GF-D8 (cell line): ENCODE results near the gene MGMT.

Experiments
- DNase-seq: peaks from one replicate; lab custom pipeline; 2025; lab: John Stamatoyannopoulos, UW

Gene MGMT

GRCh38 chr10:129520440-129521080, 53.5 kb downstream of the MGMT start:
- DNase-seq = no peak

DNA sequence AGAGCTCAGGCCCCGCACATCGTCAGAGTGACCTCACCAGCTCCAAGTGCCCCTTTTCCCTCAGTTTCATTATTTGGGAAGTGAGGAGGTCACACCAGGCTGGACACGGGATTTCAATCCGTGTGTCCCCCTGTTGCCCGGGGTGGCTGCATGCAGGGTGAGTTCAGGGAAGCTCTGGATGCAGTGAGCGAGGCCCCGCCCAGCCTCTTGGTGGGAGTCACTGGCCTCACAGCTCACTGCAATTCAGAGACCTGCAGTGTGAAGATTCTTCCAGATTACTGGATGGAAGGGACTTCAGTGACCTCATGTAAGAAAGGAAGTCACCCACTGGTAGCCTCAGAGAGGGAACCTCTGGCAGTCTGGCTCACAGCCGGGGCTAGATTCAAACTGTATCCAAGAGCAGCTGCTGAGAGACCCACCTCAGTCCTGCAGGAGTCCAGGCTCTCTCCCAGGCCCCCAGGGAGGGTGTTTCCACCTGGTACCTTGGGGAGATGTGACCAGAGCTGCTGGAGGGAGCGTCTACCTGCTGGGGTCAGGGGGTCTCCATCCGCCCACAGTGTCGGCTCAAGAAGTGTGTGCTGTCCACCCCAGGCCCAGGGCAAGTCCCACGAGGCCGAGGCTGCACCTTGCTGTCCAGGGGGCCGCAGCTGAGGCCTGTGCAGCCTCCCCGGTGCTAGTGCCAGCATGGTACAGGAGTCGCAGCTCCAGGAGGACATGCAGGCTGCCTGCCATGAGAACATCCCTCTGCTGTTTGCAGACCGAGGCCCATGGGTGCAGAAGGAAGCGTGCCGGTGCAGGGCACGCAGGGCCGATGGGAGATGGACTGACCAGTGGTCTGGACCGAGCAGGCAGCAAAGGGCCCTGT, 54.4 kb downstream of the MGMT start:
- no peak for DNase-seq

DNA sequence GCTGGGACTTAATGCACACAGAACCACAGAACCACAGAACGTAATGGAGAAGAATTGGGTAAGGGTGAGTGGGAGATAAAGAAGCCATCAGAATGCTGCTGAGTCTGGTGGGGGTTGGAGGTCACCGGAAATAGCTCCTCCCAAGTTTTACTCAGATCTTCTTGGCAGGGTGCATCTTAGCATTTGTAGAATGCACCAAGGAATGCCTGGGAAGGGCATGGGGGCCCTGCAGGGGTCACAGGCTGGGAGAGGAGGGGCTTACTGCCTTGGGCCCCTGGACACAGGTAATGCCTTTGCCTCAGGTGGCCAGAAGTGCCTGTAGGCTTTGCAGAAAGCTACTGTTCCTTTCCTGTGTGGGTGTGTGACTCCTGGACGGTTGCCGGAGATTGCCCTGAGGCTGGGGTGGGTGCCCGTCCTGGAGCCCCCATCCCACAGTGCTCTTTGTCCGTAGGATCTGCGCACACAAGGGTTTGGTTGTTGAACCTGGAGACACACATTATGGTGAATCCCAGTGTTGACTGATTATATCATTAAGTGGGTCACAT, 55.1 kb downstream of the MGMT start:
- no peak for DNase-seq

DNA sequence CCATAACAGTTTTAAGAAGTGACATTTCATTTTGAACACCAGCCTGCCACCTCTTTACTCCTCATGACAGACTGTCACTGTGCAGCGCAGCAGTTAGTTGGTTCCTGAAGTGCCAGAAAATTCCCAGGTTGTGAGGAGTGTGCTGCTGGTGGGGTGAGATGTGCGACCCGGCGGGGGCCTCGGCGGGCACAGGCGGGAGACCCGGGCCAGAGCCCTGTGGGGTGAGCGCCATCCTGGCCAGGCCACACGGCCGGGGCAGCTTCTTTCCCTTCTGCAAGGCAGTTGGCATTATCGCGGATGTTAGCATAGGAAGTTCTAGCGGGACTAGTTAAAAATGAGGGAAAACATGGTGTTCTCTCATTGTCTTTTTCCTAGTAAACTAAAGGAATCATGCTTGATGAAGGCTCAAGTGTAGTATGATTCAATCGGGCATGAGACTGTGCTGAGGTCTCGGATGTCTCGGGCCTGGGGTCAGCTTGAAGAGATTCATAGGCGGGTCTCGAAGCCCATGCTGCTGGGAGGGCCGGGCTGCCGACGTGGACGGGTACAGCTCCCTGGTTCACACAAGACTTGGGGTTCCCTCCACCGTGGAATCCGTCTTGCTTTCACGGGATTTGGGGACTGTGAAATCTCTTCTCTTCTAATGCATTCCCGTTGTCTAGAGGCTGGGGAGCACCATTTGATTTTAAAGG, 56.1 kb downstream of the MGMT start:
- DNase-seq = no peak

DNA sequence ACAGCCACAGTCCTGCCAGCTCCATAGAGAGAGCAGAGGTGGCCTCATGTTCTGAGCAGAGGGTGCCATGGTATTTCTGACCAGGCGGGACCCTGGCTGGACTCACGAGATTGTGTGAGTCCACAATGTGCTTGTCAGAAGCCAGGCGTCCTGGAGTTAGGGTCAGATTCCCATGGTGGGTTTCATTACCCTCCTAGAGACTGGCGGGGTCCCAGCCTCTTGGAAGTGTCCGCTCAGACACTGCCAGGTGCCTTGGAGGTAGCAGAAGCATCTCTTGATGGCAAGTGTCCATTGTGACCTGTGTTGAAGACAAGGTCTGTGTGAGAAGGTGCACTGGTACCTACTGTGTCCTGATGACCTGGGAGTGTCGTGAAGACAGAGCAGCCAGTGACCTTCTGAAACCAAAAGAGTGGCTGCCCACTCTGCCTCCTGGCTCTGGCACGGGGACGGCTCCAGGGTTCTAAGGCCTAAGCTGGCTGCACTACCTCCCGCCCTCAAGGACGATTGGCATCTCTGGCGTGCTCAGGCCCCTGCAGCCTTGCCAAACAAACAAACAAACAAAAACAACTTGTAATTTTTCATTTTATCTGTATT, 56.8 kb downstream of the MGMT start:
- DNase-seq = no peak

DNA sequence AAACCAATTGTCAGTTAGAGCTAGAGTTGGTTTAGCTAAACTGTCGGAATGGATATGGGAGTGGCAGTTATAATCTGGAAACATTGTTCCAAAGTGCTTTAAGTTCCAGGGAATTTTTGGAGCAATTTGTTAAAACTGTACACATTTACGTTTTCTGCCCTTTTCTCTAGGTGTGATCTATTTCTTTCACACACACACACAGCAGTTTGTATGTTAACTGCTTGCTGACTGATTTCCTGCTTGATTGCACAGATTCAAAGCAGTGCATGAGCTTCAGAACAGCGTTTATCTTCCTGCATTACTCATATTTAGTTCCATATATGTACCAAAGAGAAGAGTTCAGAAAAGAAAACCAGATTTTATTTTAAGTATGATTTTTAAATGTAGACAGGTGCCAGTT, 57.9 kb downstream of the MGMT start:
- no peak for DNase-seq

DNA sequence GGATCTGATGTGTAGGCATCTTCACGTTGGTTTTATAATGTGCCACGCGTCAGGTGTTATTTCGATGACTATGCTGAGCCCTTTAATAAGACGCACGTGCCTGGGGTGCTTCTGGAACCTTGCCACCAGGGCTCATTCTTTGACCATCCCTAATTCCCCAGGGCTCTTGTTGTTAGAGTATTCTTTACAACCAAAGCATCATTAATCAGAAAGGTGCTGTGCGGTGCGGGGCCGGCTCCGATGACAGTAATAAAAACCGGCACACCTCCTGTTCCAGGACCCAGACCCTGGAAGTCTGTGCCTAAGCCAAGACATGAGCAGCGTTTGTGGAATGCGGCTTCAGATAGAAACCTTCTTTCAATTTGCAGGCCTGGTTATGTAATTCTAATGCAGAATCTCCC, 58.4 kb downstream of the MGMT start:
- no peak for DNase-seq

- no peak for DNase-seq
These were observed 59.9 kb downstream of the MGMT start for GRCh38 chr10:129526943-129527342.

DNA sequence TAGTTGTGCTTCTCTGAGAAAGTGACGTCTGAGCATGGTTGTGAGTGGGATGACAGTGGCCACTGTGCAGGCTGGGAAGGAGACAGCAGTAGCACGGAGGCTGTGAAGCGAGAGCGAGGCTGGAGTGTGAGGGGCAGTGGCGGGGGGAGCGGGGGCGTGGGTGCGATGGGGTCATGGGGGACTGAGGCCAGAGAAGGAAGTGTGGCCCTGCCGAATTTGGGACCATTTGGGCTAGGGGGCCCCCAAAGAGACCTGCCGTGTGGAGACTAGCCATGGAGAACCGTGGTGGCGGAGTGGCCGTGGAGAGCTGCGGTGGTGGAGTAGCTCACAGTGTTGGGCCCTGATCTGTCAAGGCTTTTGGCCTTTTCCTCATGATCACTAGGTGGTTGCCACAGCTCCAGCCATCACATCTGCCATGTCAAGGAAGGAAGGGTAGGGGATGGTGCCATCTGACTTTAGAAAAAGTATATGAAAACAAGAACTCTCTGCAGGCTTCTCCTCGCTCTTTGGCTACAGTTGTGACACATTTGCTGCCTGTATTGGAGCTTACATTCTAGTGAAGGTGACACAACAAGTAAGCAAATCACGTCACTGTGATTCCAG, 61.4 kb downstream of the MGMT start:
- DNase-seq = no peak

GRCh38 chr10:129530581-129530980, 63.5 kb downstream of the MGMT start:
- no peak for DNase-seq

- DNase-seq = no peak
These were observed 64.3 kb downstream of the MGMT start for GRCh38 chr10:129531195-129531968.

DNA sequence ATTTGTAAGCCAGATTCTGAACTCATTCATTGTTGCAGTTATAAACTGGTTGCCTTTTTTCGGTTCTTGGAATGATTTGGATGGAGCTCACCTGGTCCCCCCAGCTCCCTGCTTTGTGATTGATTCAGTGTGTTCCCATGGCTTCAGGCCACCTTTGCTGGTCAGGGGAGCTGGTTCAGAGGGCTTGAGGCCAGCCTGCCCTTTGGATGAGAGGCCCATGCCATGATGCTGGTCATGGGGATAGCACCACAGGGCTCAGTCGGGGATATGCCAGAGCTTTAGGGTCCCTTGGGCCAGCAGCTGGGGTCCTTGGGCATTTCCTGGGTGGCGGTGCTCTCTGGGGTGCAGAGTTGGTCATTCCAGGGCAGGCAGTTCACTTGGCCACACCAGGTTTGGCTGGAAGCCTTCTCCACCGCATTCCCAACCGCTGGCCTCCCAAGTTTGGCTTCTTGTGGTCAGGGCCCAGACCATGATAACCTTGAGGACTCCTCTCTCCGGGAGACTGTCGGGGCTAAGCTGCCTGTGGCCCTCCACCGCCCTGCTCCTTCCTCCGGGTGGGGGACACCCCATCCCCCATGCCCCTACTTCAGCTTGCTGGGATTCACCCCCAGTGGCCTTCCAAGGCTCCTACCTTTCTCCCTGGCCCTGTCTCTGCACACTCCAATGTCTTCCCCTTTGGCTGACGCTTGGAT, 65.1 kb downstream of the MGMT start:
- no peak for DNase-seq

- no peak for DNase-seq
These were observed 65.8 kb downstream of the MGMT start for GRCh38 chr10:129532838-129533237.

DNA sequence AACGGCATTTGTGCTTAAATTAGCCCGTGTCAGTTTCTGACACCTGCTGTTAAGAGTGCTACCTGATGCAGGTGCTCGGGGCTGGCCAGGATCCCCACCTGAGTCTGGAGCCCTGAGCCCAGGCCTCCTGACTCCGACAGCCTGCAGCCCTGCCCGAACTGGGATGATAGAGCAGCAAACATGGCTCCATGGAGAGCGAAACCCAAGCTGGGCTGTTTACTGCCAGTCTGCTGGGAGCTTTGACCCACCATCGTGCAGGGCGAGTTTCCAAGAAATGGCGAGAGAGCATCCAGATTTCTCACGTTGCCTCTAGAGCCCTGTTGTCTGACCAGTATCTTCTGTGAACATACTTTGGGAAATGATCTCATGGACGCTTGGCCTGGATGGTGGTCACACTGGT, 66.2 kb downstream of the MGMT start:
- DNase-seq = no peak

DNA sequence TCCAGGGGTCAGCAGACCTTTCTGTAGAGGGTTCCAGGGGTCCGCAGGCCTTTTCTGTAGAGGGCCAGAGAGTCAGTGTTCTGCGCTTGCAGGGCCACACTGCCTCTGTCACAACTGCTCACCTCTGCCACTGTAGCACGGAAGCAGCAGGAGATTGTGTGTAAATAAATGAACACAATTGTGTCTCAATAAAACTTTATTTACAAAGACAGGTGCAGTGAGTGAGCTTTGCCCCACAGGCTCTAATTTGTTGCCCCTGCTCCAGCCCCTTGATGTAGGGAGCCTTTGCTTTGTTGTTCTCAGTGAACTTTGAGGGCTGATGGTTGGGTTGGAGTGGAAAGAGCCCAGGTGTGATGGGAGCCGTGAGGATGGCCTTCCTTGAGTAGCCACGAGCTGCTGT, 67.8 kb downstream of the MGMT start:
- DNase-seq = no peak

DNA sequence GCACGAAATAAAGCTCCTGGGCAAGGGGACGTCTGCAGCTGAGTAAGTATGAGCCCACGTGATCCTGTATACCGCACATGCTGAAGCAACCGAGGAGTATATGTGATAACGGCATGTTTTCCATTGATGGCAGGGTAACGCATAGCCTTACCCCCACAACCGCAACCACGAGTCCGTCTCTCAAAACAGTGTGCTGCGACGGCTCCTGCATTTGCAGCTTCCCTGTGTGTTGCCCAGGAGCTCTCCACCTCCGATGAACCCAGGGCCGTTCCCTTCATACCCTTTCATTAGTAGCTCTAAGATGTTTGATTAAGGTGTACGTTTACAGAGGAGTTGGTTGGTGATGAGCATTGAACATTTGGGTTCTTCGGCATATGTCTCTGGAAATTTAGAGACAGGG, 69.3 kb downstream of the MGMT start:
- no peak for DNase-seq

GRCh38 chr10:129537151-129537550, 70.1 kb downstream of the MGMT start:
- no peak for DNase-seq

DNA sequence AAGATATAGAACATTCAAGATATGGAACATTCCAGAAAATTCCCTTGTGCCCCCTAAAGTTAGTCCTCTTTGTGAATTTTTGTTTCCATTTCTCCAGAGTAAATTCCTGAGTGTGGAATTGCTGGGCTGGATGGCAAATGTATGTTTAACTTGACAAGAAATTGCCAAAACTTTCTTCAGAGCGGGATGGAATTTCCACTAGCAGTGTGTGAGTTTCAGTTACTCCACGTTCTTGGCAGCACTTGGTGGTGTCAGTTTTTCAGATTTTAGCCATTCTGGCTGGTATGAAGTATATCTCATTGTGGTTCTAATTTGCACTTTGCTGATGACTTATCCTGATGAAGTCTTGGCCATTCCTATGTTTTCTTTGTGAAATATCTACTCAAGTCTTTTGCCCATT, 71.2 kb downstream of the MGMT start:
- DNase-seq = no peak

GRCh38 chr10:129541200-129541599, 74.2 kb downstream of the MGMT start:
- DNase-seq = no peak

- no peak for DNase-seq
These were observed 74.9 kb downstream of the MGMT start for GRCh38 chr10:129541748-129542487.
